HuH-7 (cell line): ENCODE measurements around the gene CAV3.
"Not testable (repeated sequence)": the region's sequence is repeated elsewhere in the genome, so short reads cannot be mapped to it uniquely, and the experiment has no call there.

Experiments used
- DNase-seq: peaks from one replicate; pipeline ENCODE4 v3.0.0; 2011; ENCODE audit warnings: low spot score

The CAV3 gene

DNA sequence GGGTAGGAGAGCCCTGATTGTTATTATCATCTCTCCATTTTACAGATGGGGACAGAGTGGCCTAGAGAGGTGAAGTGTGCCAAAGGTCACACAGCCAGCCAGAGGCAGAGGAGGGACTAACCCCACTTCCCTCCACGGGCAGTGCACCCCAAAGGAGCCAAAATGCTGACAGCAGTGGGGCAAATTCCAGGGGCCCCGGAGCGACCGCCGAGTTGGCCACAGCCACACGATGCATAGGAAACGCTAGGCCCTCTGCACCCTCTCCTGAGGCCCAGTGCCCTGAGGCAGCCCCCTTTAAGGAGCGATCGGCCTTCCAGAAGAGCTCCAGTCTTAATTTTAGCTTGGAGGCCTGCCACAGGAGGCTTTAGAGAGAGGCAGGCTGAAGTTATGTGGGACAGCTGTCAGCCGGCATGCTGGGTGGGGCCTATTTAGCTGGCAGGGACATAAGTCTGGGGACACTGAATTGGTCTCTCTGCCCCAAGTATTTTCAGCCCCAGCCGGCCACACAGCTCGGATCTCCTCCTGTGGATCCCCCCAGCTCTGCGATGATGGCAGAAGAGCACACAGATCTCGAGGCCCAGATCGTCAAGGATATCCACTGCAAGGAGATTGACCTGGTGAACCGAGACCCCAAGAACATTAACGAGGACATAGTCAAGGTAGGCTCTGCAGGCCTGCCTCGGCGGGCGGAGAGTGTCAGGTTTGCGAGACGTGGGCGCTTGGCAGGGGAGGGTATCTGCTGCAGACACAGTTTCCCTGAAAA lies at the start of gene CAV3:
Gene CAV3 (plus strand): TSS at position 471 of the 763 bp plus-strand sequence. CDS start 75 bp downstream, at position 546.
- no peak for DNase-seq

DNA sequence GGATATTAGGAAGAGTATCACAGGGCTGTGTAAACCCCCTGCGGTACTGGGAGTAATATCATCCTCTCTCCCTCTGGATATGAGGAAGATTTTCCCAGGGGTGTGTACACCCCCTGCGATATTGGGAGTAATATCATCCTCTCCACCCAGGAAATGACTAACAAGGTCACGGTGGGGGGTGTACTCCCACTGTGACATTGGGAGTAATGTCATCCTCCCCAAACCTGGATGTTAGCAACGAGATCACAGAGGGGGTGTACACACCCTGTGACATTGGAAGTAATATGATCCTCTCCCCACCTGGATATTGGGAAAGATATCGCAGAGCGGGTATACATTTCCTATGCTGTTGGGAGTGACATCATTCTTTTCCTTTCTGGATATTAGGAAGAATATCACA lies 48.6 kb upstream of the CAV3 start:
- DNase-seq = not testable (repeated sequence)

DNA sequence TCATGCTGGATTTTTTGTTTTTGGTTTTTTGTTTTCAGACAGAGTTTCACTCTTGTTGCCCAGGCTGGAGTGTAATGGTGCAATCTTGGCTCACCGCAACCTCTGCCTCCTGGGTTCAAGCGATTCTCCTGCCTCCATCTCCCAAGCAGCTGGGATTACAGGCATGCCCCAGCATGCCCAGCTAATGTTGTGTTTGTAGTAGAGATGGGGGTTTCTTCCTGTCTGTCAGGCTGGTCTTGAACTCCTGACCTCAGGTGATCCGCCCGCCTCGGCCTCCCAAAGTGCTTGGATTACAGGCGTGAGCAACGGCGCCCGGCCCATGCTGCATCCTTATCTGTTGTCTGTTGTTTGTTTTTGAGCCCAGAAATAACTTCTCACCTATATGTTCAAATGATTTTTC lies 42.3 kb upstream of the CAV3 start:
- DNase-seq = not testable (repeated sequence)

DNA sequence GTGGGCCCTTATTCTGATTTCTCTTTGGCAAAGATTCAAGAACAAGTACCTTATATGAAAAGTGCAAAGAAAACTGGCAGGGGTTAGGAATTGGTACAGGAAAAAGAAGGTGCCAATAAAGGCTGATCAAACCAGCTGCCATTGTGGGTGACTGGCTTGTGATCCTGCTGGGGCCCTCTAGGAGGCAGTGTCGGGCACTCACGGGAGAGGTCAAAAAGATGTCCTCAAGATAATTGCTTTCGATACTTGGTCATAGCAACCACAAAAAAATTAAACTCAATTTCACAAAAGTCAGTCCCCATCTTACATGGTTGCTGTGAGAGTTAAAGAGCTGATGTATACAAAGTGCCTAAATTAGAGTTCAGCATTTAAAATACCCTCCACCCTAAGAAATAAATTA lies 31.0 kb upstream of the CAV3 start:
- no peak for DNase-seq

DNA sequence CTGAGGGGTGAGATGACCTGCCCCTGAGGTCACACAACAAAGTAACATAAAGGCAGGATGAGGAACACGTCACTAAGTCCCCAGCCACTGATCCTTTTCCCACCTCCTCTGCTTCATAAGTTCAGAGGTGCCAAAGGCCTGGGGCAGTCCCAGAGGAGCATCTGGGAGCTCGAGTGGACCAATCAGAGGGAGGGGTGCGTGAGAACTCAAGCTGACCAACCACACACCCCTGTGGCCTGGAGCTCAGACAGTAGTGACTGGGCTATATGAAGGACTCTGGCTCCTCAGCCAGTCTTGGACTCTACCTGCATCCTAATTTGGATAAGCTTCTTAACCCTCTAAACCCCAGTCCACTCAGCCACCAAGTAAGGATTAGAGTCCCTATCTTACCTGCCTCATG lies 28.0 kb upstream of the CAV3 start:
- no peak for DNase-seq

DNA sequence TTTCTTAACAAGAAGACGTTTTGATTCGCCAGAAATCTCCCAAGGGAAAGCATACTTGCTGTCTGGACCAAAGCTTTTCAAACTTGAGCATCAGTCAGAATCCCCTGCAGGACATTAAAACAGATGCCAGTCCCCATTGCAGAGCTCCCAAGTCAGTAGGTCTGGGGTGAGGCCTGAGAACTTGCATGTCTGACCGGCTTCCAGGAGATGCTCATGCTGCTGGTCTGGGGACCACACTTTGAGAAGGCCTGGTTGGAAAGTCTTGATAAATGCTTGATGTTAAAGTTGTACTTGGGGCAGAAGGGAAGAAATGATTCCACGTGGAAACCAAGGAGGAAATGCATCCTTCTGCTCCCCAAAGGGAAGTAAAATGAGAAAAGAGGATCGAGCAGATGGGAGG lies 24.3 kb upstream of the CAV3 start:
- peak; percentile 3 for DNase-seq

DNA sequence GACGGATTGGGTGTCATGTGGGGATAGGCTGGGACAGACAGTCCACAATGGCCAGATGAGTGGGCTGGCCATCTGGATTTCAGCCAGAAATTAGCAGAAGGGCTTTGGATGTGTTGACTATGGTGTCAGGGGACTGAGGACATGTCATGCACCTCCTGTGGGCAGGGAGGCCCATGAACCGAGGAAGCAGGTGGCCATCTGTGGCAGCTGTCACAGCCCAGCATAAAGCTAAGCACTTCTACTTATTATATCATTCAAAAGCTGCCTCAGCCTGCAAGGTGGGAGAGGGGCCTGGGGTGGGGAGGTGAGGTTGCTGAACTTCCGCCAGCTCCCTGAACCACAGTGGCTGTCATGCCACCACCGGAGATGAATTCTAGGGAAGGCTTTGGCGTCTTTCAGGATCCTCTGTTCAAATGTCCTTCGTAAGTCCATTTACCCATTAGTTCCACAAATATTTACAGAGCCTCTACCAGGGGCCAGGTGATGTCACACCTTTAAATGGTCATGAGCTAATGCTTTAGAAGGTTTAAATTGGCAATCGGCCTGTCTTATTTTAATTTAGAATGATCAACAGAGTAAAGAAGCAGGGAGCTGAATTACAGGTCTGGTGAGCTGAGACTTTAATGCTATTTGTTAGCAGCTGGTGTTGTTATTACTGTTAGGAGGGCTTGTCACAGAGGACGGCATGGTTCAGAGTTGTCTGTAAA lies 23.6 kb upstream of the CAV3 start:
- DNase-seq = peak; percentile 1

DNA sequence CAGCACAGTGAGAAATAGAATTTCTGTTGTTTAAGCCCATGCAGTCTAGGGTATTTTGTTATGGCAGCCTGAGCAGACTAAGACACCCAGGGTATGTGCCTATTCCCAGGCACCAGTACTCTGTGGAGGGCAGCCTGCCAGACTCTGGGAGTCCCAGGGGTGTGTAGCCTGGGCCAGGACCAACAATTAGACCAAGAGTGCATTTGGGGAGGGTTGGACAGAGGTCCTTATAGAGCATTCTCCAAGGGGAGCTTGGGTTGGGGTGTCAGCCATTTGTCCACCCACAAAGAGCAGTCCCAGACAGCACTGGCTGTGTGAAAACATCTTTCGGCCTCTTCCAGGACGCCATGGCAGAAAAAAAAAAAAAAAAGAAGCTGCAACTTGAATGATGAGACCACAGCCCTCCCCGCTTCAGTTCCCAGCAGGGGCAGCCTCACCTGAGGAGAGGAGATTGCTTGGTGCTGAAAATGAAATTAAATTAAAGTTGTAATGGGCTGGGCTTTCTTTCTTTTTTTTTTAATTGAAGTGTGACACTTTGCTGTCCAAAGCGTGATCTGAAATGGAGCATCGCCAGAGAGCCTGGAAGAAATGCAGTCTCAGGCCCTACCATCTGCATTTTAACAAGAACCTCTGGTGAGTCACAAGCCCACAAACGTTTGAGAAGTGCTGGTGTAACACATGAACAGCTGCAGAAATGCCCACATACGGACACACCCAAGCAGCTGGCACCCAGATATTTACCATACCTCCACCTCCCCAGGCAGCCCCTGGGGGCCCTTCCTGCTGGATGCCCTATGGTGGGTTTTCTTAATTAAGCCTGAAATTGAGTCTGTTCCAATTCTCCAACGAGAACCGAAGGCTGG lies 21.3 kb upstream of the CAV3 start:
- no peak for DNase-seq

DNA sequence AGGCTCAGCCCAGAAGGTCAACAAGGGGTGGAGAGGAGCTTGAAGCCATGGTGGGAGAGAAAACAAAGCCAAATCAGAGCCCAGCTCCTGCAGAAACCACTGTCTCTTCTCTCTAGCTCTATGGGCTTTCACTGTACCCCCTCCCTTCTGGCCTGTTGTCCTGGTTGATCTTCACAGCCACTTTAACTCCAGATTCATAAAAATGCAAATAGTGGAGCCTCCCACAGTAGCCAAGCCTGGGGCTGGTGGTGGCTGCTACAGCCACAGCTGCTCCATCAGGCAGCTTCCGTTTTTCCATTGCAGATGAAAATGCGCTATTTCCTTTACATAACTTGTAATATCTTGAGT lies 20.7 kb upstream of the CAV3 start:
- no peak for DNase-seq

DNA sequence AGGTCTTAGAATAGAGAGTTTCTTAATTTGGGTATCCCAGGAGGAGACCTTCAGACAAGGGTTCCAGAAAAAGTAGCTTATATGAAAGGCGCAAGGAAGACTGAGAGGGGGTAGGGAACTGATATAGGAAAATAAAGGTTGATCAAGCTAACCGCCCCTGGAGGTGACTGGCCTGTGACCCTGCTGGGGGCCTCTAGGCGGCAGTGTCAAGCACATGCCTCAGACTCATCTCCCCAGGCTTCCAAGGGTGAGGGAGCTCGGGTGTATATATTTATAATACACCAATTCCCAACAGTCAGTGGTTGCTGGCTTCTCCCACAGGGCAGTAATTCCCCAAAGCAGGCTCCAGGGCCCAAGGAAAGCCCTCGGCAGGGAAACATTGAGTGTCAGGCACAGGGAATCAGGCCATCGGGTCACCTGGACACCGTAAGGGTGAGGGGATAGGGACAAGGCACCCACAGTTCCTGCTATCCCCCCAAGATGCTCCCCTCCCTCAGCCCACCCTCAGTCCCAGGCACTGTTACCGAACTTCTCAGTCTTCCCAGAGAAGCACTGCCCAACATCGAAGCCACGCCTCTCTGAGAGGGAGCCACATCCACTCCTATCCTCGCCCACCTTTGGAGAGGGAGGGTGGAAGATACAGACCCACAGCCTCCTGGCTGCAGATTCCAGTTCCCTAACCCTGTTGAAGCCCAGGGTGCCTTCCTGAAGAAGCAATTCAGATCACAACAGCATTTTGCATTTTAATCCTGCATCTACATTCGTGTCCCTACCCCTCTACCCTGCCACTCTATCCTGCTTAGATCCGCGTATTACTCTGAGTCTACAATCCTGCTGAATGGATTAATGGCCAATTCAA lies 19.5 kb upstream of the CAV3 start:
- DNase-seq = peak; percentile 87

DNA sequence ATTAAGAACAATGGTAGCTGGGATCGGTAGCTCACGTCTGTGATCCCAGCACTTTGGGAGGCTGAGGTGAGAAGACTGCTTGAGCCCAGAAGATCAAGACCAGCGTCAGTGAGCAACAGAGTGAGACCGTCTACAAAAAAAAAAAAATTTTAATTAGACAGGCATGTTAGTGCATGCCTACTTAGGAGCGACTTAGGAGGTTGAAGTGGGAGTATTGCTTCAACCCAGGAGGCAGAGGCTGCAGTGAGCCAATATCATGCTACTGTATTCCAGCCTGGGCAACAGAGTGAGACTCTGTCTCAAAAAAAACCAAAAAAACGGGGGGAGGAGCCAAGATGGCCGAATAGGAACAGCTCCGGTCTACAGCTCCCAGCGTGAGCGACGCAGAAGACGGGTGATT lies 17.8 kb upstream of the CAV3 start:
- not testable (repeated sequence) for DNase-seq

DNA sequence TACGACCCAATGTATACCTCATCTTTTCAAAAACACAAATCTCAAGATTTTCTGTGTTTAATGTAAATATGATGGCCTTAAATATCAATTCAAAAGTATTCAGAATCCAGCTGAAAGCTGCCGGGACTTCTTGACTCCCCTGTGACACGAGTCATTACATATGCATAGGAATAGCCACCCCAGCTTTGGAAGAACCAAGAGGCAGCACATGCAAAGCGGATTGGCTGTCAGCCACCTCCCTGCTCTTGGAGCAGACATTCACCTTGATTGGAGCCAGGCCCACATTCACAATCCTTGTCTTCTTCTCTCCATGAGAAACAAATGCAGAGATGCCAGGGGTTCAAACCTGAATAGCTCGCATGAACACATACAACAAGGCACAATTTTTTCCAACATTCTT lies 10.8 kb upstream of the CAV3 start:
- no peak for DNase-seq

DNA sequence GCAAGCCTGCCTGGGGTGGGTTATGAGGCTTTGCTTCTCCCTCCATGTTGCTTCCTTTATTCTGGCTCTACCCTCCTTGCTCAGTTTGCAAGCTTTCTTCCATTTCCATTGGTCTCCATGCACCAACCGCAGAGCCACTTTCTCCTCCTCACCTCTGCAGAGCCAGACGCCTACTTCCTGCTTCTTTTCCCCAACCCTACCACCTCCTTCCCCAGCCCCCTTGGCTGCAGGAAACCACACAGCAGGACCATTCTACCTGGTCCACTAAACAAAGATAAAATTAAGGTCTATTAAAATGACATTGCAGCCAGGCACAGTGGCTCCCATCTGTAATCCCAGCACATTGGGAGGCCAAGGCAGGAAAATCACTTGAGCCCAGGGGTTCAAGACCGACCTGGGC lies 10.0 kb upstream of the CAV3 start:
- DNase-seq = no peak

DNA sequence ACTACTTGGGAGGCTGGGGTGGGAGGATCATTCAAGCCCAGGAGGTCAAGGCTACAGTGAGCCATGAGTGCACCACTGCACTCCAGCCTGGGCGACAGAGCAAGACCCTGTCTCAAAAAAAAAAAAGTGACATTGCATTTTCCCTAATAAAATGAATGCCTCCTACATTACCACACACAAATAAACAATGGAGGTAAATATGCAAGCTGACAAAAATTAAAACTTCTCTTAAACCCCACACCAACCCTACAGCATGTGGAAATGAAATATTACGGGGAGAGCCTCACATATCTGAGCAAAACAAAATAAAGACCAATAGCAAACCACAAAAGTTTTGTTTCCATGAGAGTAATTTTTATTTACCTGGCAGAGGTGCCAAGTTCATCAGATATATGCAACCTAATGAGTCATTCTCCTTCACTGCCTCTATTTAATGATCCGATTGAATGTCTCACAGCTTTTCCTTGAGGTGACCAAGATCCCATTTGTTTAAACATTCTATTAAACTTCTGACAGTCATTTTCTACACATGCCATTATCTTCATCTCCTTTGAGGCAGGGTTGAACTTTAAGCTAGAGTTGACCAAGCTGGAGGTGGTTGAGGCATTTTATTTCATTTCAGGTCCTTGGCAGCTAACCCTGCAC lies 9.4 kb upstream of the CAV3 start:
- DNase-seq = no peak

DNA sequence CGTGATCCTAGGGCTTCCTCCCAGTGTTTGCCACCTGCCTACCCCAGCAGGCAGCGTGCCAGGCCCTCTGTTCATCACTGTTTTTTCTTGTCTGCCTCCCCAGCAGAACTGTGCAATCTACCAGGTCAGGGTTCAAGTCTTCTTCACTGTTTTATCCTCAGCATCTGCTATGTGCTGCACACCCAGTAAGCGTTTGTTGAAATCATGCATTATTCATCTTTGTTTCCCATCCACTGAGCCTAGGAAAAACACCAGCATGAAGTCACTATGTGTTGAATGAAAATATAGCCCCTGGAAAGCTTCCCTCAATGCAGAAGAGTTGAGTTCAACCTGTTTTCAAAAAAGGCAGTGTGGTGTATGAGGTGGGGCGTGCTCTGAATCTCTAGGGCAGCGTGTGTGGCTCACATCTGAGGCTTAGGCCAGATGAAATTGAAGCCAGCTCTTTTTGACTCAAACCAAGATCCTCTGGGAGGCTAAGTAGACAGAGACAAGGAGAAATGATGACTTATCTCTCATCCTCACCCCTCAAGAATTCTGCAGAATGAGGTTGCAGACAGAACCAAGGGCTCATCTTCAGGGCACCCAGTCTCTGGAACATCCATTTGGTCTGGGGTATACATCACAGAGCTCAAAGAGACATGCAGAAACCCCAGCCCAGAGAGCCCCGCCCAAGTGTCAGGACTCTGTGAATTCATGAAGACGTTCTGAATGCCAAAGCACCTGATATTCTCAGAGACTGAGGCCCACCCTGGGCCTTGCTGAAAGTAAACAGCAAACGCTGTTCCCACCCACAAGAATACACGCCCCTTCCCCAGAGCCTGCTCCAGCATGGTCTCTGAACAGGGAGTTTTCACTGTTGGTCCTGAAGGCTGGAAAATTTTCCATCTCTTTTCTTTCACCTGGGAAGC lies 5.7 kb upstream of the CAV3 start:
- DNase-seq = no peak

DNA sequence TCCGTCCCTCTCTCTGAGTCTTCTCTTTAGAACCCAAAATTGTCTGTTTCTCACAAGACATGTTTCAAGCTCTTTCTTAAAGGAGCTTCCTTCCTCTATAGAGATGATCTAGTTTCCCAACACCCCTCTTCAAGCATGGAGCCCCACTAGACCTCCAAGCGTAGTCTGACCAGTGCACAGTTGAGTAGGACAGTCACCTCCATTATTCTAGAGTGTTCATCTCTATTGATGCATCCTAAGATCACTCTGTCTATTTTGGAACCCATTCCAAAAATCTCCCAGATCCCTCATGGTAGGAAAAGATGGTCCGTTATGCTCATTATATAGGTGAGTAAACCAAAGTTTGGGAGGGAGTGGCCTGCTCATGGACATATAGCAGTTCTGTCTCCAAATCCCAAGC lies 4.1 kb upstream of the CAV3 start:
- DNase-seq = no peak

DNA sequence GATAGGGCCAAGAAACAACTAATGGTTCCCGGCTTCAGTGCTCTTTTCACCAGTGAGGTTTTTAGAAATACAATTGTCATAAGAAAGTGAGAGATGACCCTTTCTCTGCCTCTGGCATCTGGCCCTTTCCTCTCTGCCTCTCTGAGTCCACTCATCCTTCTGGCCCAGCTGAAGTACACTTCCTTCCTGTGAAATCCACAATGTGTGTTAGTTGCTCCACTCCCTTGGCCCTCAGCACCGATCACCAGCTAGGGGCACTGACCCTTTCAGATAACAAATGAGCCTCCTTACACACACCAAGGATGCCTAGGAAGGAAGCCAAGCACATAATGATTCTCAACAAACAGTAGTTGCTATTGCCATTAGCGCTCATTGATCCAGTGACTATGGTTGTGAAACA lies 2.9 kb upstream of the CAV3 start:
- no peak for DNase-seq

DNA sequence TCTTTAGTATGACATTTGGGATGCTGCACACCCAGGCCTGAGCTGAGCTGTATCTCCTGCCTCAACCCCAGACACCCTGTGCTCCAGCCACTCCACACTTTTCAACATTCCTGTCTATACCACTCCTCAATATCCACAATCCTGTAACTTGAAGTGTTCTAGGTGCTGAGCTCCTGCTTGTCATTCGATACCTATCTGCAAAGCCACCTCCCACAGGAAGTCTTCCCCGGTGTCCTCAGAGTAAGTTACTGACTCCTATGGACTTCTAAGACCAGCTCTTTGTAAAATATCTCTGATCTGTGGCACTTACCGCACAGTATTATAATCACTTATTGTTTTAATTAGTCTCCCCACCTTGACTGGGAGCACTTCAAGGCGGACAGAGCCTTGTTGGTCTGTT lies 1.2 kb upstream of the CAV3 start:
- DNase-seq = no peak

DNA sequence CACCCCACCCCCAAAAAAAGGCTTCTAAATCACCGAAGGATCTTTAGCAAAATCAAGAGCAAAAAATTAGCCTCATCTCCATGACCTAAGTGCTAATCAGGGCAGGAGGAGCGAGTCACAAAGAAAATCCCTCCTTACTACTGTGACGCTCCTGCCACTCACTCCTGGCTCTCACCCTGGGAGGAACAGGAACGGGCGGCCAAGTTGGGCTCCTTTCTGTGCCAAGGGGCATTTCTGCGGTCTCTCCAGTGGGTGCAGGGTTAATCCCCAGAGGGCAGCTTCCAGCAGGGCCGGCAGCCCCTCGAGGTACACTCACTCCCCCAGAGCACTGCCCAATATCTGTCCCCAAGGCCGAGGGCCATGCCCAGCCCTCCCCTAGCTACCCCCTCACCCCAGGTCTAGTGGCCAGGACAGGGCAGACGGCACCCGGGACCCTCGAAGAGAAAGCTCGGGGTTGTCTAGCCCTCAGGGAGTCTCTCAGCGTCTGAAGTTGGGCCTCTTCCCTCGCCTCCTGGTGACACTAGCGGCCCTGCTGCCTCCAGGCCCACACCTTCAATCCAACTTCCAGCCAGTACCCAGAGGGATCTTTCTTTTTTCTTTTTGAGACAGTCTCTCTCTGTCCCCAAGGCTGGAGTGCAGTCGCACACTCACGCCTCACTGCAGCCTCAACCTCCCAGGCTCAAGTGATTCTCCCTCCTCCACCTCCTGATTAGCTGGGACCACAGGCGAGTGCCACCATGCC lies 706 bp downstream of the CAV3 start:
- DNase-seq = no peak

DNA sequence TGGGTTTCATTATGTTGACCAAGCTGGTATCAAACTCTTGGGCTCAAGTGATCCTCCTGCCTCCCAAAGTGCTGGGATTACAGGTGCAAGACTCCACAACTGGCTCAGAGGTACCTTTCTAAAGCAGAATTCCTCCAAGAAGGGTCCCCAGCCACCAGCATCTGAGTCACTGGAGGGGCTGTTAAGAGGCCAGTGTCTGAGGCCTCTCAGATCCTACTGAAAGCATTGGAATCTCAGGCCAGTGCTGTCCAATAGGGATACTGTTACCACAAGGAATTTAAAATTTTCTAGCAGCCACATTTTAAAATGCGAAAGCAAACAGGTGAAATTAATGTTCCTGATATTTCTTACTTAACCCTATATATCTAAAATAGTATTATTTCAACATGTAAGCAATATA lies 1.3 kb downstream of the CAV3 start:
- no peak for DNase-seq
